ENCODE results near the gene RPL18A.
"Not testable (repeated sequence)": the region's sequence is repeated elsewhere in the genome, so short reads cannot be mapped to it uniquely, and the experiment has no call there.

The RPL18A gene

DNA sequence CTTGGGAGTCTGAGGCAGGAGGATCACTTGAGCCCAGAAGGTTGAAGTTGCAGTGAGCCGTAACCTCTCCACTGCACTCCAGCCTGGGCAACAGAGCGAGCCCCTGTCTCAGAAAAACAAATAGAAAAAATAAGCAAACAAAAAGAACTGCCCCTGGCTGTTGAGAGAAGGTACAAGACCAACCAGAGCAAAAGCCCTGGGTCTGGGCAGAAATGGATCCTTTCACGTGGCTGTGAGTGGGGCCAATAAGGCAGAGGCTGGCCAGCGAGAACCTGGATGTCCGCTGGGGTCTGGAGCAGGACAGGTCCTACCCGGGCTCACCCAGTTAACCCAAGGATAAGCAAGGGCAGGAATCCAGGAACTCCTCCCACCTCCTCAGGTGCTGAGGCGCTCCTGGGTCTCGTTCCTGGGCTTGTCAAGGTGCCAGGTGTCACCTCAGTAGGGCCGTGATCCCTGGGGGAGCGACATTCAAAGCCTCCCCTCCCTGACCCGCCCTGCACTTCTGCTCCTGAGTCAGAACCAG is 7.3 kb downstream of the RPL18A start:
- DNase-seq (ENCODE audit: low read depth) = no peak

DNA sequence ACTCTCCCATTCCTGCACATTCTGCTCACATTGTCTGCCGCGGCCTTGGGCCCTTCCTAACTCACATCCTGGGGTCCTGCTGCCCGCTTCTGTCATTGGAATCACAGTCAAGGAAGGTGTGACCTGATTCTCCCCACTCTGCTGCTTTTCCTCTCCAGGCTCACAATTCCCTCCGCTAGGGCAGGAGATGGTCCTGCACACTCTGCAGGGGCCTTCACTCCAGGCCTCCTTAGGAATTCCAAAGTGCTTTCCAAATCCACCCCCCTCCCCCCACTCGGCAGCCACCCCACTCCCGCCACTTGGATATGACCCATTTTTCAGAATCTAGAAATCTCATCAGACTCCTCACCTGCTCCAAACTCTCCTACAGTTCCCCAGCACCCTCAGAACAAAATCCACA is 9.0 kb downstream of the RPL18A start:
- no peak for DNase-seq (ENCODE audit: low read depth)

- no peak for DNase-seq (ENCODE audit: low read depth)
Observed at GRCh38 chr19:17869114-17869608, 9.5 kb downstream of the RPL18A start.

GRCh38 chr19:17871032-17871877 is 11.5 kb downstream of the RPL18A start:
- no peak for DNase-seq (ENCODE audit: low read depth)

- no peak for DNase-seq (ENCODE audit: low read depth)
Observed at GRCh38 chr19:17871878-17872250, 12.2 kb downstream of the RPL18A start, which contains the start of gene SLC5A5. SLC5A5 (plus strand) TSS chr19:17871945; CDS start chr19:17872320, 375 bp downstream.

DNA sequence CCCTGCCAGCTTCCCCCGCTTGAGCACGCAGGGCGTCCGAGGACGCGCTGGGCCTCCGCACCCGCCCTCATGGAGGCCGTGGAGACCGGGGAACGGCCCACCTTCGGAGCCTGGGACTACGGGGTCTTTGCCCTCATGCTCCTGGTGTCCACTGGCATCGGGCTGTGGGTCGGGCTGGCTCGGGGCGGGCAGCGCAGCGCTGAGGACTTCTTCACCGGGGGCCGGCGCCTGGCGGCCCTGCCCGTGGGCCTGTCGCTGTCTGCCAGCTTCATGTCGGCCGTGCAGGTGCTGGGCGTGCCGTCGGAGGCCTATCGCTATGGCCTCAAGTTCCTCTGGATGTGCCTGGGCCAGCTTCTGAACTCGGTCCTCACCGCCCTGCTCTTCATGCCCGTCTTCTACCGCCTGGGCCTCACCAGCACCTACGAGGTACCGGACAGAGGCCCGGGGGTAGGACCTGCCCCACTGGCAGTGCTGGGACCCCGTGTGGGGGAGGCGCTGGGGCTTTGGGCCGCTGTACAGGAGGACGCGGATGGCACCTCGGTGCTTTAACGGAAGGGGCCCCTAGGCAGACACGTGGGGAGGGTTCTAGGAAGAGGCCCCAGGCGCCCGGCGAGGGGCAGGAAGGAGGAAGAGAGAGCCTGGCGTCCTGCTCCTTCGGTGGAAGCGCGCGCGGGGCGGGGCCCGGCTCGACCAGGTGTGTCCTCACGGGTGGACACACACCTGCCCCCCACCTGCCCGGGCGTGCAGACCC is 12.7 kb downstream of the RPL18A start:
- no peak for DNase-seq (ENCODE audit: low read depth)

DNA sequence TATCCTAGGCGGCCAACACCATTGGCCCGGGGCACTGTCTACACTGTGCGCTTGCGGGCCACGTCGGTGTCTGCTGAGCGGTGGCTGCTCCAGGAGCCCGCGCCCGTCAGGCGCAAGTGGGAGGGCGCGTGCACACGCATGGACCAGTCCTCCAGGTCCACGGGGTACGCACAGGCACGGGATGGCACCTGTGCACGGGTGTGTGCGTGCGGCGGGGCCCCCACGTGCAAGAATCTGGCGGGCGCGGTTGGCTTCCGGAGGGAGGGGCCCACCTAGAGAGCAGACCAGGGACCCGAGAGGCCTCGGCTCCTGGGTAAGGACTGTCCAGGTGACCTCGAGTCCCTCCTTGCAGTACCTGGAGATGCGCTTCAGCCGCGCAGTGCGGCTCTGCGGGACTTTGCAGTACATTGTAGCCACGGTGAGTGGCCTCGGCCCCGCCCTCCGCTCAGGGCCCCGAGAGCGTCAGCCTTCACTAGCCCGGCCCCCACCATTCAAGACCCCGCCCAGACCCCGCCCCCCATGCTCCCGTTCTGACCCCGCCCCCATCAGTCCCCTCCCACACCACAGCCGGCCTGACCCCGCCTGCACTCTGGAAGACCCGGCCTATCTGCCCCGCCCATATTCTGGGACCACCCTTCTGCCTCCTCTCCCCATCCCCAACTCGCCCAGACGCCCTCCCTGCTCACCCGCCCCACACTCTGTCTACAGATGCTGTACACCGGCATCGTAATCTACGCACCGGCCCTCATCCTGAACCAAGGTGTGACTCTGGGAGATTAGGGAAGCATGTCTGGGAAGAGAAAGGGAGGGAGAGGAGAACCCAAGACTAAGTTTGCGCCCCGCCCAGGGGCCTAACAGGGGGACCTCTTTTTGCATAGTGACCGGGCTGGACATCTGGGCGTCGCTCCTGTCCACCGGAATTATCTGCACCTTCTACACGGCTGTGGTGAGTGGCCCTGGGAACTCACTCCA is 14.4 kb downstream of the RPL18A start:
- no peak for DNase-seq (ENCODE audit: low read depth)

DNA sequence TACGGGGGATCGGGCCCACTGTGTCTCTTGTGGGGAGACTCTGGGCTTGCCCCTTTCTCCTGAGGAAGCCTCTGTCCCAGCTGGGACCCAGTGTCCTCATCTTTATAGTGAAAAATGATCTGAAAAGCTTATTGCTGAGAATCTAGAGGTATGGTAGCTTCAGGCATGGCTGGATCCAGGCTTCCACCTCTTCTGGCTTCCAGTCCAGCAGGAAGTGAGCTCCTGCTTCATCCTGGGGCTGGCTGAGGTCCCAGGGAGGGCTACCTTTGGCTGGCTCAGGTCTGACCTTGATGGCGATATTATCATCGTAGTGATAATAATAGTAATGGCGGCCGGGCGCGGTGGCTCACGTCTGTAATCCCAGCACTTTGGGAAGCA is 15.0 kb downstream of the RPL18A start:
- DNase-seq (ENCODE audit: low read depth) = no peak

- no peak for DNase-seq (ENCODE audit: low read depth)
Observed at GRCh38 chr19:17877696-17878095, 18.0 kb downstream of the RPL18A start.

- no peak for DNase-seq (ENCODE audit: low read depth)
Observed at GRCh38 chr19:17879466-17879865, 19.8 kb downstream of the RPL18A start.

- DNase-seq (ENCODE audit: low read depth) = no peak
Observed at GRCh38 chr19:17881701-17882100, 22.0 kb downstream of the RPL18A start.

- no peak for DNase-seq (ENCODE audit: low read depth)
Observed at GRCh38 chr19:17883627-17884410, 24.1 kb downstream of the RPL18A start.

DNA sequence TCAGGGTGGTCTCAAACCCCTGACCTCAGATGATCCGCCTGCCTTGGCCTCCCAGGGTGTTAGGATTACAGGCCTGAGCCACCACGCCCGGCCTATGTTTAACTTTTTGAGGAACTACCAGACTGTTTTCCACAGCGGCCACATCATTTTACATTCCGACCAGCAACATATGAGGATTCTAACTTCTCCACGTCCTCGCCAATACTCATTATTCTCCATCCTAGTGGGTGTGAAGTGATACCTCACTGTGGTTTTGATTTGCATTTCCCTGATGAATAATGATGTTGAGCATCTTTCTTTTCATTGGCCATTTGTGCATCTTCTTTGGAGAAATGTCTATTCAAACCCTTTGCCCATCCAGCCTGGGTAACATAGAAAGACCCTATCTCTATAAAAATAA is 26.8 kb downstream of the RPL18A start:
- DNase-seq (ENCODE audit: low read depth) = no peak

DNA sequence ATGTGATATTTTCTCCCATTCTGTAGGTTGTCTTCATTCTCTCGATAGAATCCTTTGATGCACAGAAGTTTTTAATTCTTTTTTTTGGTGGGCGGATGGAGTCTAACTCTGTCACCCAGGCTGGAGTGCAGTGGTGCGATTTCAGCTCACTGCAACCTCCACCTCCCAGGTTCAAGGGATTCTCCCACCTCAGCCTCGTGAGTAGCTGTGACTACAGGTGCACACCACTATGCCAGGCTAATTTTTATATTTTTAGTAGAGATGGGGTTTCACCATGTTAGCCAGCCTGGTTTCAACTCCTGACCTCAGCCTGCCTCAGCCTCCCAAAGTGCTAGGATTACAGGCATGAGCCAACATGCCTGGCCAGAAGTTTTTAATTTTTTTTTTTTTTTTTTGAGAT is 27.5 kb downstream of the RPL18A start:
- DNase-seq (ENCODE audit: low read depth) = not testable (repeated sequence)

GRCh38 chr19:17888260-17888659 is 28.6 kb downstream of the RPL18A start:
- no peak for DNase-seq (ENCODE audit: low read depth)

- no peak for DNase-seq (ENCODE audit: low read depth)
Observed at GRCh38 chr19:17889609-17890214, 30.0 kb downstream of the RPL18A start.

GRCh38 chr19:17893766-17894165 is 34.1 kb downstream of the RPL18A start:
- DNase-seq (ENCODE audit: low read depth) = no peak

DNA sequence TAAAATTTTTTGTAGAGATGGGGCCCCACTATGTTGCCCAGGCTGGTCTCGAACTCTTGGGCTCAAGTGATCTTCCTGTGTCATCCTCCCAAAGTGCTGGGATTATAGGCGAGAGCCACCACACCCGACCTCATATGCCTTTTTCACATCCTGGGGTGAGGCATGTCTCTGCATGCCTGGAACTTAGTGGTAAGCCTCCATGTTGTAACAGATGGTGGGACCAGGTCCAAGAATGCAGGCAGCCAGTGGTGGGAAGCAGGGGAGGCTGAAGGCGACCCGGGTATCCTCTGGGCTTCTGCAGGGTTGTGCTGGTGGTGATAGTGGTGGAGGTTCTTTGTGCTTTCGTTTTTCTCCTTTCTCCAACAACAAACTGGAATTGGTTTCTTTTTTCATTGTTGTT is 43.0 kb downstream of the RPL18A start:
- no peak for DNase-seq (ENCODE audit: low read depth)

DNA sequence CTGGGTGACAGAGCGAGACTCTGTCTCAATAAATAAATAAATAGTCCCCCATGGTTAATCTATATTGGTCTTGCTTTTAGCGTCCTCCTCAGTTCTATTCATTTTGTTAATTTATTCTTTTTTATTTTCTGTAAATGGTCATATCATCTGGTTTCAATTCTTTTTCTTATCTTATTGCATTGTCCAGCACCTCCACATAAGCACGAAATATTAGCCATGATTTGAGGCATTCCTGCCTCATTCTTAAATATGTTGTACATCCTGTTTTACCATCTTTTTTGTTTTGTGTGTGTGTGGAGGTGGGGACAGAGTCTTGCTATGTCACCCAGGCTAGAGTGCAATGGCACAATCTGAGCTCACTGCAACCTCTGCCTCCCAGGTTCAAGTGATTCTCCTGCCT is 48.5 kb downstream of the RPL18A start:
- no peak for DNase-seq (ENCODE audit: low read depth)

DNA sequence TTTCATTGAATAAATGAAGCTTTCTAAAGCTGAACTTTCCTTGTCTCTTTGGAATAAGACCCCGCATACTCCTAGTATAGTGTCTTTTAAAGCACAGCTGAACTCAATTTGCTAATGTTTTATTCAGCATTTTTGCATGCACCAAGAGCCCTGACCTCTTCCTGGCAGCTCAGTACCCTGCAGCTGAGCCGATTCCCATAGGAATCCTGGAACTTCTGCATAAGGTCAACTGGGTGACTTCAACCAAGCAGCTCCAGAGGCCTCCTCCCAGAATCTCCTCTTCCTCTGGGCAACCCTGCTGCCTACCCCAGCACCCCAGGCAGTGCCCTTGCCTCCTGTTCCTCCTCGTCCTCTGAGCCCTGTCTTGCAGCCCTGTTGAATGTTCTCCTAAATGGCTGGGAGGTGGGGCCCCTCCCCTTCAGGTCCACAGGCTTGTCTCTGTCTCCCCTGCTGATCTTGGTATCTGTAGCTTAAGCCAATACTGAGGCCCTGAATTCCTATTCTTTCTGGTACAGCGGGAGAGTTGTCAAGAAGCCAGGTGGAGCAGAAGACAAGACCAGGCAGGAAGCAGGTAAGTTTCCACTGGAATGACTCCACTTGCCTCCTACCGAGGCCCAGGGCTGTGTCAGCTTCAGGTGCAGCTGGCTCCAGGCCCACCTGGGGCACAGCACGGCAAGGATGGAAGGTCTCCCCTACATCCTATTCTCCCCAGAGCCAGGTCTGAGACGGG is 49.5 kb downstream of the RPL18A start:
- DNase-seq (ENCODE audit: low read depth) = no peak

Data from HS-27A (cell line).